Activated T-cell treated with anti-CD3 and anti-CD28 coated beads for 4 hours (primary cell): ENCODE results near the gene ARID1B.
A peak's percentile ranks its signal among the peaks of the same experiment; 100 is the strongest.

Source experiments
- DNase-seq: peaks from one replicate; pipeline ENCODE4 v3.0.0-alpha.2; 2020

ARID1B gene

DNA sequence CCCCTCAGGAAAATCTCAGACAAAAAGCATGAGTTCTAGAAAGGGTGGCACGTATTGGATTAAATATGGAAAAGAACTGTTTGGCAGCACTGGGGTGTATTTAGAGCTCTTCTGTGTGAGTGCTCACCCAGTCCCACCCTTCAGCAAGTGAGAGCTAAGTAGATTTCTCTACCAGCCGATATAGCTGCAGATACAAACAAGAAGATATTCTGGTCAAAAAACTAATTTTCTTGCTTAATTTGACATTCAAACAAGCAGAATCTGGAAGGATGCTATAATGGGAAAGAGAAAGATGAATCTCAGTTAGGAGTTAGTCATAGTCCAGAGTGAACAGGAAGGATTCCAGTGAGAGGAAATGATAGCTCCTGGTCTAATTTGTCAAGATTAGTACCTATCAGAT is 314.1 kb downstream of the ARID1B start:
- no peak for DNase-seq

DNA sequence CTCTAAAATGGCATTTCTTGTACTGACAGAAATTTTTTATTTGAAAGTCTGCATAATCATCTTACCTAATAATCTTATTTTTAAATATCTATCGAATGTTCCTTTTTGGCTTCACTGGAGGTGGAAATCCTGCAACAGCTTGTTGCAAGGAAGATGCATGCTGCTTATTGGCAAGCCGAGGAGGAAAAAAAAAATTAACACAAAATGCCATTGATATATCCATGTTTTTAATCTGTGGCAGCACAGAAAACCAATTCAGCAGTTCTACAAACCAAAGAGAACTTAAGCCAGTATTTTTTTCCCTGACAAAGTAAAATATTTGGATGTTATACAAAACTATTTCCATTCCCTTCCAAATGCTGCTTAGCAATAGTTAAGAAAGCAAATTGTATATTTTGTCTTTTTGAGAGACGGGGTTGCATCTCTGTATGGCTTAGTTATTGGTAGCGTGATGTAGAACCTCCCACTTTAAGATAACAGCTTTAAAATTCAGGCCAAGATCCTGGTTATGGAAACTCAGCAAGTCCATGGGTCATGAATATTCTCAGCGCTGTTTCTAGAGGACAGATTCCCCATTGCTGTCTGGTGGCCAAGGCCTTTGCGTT is 314.8 kb downstream of the ARID1B start:
- no peak for DNase-seq

DNA sequence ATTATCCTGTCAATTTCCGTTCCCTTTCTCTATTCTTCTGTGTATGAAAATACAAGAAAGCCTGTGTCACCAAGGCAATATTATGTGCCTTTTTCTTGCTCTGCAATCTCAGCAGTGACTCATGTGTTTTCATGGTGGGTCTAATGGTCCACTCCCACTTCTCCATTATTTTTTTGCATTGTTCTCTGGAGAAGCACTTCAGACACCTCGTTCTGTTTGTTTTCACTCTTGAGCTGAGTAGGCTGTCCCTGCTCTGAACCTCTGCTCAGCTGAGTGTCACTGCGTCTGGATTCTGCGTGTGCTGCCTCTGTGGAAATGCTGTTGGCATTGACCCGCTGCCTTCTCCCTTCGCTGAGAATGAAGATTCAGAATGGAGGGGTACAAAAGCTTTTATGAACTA is 315.6 kb downstream of the ARID1B start:
- DNase-seq: no peak

DNA sequence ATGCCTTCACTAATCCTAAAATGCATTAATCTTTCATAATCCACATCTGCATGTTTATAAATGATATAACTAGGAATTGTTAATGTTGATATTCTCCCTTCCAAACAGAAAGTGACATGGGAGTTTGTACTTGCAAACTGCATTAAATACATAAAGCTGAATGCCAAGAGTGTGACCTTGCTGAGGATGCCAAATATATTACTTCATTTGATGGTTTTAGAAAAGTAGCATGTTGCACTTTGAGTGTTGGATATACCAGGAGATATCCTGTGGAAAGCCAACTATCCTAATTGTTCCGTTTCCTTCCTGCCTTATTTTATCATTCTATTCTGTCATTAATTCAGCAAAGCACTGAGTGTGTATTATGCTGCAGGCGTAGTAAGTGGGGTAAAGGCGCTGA is 316.4 kb downstream of the ARID1B start:
- no peak for DNase-seq

DNA sequence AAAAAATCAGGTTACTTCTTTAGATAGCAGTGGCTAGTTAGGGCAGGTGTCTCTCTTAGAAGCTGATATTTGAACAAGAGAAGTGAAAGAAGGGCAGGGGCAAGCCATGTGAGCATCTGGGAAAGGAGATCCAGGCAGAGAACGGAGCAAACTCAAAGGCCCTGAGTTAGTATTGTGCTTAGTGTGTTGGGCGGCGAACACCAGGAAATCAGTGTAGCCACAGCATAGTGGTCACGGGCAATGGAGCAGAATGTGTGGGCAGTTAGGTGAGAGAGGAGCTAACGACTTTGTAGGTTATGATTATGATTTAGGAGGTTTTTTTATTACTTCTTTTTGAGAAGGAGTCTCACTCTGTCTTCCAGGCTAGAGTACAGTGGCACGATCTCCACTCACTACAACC is 316.9 kb downstream of the ARID1B start:
- no peak for DNase-seq

DNA sequence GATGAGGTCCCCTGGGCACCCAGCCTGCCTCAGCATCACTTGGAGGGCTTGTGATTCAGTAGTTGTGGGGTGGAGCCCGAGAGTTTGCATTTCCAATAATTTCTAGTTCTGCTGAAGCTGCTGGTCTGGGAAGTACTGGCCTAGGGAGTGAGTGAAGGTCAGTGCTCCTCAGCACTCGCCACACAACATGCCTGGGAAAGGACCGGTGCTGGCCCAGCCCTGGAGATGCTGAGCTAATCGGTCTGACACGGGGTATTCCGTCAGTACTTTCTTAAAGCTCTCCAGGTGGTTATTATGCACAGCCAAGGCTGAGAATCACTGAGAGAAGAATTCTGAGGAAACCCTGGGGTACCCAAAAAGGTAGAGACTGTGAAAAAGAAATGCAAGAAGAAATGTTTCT is 317.9 kb downstream of the ARID1B start:
- no peak for DNase-seq

DNA sequence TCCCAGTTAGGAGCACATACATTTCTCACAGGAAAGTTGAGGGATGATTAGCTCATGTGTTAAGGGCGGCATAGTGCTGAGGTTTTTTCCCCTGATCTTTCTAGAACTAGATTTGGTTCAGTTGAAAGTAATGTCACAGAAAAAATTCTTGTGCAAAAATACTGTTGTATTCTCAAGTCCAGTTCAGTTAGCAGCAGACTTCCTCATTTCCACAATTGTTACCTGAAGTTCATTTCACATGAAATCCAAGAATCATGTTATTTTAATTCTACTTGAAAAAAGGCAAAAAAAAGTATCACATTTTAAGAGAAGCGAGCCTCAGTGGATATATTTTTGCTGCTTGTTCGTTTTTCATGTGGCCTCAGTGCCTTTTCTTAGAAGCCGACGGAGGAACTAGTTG is 318.4 kb downstream of the ARID1B start:
- DNase-seq: no peak

DNA sequence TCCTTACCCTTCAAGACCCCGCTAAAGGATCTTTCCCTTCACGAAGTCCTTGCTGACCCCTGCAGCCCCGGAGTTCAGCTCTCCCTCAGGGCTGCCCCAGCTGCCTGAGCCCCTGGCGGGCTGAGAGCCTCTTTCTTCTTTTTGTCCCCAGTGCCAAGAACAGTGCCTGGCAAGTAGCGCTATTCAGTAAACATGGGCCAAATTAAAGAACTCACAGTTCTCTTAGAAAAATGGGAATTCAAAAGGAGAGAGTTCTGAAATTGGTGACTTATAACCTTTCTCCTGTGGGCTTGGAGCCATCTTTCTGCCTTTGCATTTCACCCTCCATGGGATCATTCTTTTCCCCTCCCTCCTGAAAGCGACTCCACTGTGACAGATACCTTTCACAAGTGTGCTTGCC is 318.9 kb downstream of the ARID1B start:
- no peak for DNase-seq

DNA sequence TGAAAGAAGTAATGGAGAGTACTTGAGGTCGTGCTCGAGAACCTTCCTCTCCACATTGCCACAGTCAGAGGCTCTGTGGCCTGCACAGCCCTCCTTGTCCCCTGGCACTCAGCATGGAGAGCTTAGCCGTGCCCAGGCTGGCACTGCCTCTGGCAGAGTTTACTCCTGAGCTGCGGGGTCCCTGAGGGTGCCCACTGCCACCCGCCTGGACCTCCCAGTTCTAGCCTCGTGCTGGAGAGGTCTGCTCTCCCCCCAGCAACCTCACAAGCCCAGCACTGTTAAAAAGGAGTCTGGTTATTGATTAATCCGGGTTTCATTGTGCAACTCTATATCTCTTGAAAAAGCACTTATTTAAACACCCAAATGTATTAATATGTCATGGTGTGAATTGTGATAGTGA is 319.3 kb downstream of the ARID1B start:
- no peak for DNase-seq

DNA sequence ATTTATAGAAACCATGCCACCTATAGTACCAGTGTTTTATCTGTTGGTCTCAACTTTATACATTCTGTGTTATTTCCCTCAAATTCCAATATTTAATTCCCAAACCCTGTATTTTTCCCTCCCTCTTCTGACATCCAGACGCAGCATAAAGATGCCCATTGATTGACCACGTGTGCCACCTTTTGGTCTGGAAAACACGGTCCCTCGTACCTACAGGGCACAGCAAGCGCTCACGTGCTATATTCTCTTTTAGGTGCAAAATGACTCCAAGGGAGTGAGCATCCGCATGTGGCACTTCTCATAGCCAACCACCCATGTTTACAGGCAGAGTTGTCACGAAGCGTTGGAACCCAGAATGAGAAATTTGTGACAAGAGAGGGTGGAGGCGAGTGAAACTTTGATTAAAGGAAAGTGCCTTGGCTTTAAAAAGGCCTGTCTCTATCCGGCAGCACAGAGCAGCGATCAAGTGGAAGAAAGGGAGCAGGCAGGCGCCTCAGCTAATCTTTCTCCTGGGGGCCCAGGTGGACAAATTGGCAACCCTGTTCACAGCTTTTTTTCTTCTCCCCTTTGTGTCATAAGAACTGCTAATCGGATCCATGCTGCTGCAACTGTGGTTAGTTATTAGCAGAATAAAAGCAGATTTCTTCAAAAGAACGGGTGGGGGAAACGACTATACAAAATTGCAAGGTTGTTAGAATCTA is 320.2 kb downstream of the ARID1B start:
- DNase-seq: no peak

DNA sequence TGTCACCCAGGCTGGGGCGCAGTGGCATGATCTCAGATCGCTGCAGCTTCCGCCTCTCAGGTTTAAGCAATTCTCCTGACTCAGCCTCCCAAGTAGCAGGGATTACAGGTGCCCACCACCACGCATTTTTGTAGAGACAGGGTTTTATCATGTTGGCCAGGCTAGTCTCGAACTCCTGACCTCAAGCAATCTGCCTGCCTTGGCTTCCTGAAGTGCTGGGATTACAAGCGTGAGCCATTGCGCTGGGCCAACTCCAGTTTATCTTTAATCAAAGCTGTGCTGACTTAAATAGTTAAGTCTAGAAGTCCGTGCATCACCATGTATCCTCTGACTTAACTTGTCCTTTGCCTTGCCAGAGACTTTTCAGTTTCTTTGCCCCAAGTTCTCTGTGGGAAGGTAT is 321.8 kb downstream of the ARID1B start:
- no peak for DNase-seq

DNA sequence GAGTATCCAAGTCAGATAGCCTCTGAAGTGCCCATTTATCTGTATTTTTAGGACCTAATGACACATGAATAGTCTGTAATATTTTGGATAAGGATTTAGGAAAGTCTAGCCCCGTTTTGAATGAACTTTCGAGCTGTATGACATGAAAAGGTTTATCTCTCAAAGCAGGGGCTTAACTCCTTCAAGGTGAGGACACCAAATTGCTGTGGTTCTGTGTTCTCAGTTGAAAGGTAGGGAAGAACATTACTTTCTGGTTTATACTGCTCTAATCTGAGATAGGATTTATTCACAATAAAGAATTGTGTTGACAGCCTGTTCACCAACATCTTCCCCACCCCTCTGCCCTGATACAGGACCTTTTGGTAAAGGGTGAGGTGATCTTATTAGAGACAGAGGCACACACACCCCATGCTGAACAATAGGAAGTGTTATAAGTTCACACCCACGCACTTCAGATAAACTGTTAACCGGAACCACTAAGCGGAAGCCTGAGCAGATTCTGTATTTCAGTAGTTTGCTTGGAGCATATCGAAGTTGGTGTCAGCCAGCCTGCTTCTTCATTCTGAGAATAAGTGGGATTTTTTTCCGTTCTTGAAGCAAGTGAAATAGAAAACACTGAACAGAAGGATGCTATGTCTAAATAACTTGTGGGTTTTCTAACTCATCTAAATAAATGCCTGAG is 322.9 kb downstream of the ARID1B start:
- peak; percentile 47 for DNase-seq

DNA sequence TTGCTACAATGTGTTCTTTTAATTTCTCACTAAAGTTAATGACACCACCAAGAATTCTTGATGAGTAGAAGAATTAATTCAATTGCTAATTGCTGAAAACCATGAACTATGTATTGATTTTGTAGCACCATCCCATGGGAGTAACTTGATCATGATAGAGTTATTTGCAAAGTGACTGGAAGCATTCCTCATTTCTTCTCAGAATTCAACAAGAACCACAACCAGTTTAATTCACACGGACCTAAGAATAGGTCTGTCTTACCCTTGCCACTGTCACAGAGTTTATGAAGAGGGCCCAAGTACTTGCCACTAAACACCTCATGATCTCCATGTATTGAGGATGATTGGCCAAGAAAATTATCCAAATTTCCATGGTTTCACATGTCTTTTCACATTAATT is 324.0 kb downstream of the ARID1B start:
- DNase-seq: no peak

DNA sequence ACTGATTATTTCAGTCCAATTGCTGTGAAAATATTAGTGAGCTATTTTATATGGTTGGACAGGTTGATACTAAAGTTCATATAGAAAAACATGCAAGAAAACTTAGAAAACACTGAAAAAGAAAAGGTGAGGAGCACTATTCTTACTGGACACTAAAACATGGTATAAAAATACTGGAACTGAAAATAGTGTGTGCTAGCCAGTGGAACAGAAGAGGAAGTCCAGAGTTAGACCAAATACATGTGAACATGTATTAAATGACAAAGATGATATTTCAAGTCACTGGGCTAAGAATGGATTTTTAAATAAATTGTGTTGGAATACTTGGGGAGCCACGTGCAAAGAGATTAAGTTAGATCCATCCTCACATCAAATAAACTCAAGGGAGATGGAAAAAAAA is 327.6 kb downstream of the ARID1B start:
- DNase-seq: no peak

DNA sequence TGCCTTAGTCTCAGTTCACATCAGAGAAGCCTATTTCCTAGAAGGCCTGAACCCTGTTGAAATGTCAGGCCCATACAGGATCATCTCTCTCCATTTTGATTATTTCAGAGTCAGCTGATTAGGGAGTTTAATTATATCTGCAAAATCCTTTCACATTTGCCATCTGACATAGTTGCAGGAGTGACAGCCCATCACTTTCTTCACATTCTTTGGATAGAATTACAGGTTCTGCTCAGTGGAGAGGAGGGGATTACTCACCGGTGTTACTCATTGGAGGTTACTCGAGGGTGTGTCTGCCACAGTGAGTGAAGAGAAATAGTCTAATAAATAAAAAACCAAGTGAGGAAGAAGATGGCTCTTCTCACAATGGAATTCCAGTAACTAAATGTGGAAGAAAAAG is 329.3 kb downstream of the ARID1B start:
- DNase-seq: no peak

DNA sequence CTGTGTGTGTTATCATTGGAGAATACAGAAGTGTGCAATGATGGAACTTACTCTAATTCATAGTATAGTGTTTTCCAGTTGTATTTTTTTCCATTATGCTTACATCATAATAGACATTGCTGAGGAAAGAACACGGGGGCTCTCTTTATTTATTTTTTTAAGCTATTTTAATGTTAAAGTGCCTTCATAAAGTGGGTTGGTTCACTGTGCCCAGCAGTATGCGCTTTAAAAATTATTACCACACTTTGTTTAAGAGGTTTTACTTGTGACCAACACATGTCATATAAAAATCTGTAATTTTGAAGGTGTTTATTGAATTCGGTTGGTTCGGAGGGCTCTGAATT is 330.4 kb downstream of the ARID1B start:
- no peak for DNase-seq

DNA sequence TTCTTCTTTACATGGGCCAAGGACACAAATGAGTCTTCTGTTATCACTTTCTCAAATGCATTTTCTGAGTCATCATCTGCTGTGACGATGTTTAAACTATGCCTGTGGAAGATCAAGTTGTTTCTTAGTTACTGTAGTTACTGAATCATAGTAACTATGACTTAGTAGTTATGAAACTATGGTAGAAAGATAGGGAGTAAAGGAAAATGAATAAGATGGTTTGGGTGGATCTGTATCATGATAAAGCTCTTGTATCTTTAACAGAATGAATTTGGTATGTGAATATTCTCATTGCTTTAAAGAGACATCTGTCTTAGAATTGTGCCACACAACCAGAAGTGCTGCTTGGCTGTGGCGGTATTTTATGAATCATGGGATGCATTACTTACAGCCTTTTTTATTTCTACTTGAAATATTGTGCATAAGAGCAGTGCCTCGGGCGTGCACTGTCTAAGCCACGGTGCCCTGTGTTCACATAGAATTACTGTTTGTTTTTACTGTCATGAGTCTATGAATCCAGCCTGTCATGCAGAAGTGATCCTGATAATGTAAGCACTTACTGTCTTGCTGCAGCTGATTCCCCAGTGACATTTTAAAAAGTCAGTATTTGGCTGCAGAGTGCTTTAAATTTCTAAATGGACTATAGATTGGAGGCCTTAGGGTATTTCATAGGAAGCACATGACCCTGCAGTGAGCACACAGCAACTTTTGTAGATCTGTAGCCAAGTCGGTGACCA is 330.9 kb downstream of the ARID1B start:
- DNase-seq: no peak

DNA sequence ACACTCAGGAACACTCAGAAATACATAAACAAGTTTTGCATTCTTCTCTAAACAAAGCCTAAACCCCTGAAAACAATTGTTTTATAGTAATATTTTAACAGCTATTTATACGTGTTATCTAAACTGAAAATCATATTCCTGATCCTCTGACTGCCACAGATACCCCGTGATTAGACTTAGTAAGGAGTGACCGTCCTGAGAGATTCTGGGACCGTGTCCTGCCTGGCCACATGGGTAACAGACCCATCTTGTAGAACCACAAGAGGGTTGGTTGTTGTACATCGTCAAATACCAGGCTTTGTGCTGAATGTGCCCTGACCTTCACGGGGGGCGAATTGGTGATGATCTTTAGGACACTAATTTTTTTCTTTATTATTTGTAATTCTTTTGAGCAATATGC is 331.7 kb downstream of the ARID1B start:
- DNase-seq: no peak

DNA sequence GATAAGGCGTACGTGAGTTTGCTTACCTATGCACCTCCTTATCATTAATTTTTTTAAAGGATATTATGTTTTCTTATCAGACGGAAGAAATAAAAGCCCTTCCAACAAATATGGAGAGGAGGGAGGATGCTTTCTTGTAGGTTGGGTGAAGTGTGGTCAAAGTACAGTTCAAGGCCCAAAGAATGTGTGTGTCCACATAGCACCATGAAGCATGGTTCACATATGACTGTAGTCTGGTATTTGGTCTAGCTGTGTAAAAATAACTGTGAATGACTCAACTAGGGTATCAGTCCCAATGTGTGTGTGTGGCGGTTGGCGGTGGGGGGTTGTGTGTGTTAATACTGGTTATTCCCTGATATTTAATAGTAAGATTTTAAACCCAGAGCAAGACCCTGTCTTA is 333.4 kb downstream of the ARID1B start:
- no peak for DNase-seq

DNA sequence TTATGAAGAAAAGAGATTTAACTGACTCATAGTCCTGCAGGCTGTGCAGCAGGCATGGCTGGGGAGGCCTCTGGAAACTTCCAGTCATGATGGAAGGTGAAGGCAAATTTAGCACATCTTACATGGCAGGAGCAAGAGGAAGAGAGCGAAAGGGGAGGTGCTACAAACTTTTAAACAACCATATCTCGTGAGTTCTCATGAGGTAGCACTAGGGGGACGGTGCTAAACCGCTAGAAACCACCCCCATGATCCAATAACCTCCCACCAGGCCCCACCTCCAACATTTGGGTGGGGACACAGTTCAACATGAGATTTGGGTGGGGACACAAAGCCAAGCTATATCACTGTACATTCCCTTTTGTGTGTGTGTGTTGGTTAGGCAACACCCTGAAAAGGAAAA is 336.2 kb downstream of the ARID1B start:
- DNase-seq: no peak

DNA sequence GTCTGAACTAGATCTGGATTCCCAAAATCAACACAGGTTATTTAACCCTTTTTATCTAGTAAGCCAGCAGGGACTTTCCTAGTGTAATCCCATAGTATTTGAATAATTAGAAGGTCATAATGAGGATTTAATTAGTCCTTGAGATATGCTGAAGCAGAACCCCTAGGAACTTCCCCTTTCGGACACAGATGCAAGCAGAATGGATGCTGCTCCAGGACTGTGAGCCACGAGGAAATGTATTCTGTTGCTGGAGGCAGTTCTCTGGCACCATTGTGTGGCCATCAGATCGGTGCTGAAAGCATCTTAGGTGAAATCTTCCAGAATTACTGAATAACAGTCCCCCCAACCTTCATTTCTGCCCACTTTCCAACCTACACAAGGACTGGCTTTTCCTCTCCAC is 339.2 kb downstream of the ARID1B start:
- no peak for DNase-seq

DNA sequence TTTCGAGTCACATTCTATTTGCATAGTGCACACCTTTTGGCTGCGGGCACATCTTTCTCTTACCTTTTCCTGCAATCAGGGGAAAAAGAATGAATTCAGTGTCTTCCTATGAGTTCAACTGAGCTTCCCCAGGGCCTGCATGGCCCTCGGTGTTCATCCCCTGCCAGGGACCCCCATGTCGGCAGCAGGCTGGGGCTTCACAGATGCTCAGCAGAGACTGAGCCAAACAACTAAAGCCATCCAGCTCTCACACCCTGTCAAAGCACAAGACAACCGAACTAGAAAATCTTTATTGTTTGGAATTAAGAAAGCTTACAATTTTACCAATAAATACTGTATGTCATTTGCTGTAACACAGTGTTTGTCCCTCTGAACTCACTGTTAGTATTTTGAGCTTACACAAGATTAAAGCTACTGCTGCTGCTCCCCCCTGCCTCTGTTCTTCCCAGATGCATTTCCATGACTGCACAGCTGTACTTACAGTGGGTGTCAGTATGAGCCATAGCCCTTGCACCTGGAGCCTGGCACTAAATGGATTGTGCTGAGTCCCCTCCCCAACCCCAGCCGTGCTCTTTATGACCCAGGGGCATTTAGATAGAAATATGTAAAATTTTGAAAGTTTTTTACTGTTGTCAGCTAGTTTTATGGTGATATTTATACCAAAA is 340.4 kb downstream of the ARID1B start:
- no peak for DNase-seq

DNA sequence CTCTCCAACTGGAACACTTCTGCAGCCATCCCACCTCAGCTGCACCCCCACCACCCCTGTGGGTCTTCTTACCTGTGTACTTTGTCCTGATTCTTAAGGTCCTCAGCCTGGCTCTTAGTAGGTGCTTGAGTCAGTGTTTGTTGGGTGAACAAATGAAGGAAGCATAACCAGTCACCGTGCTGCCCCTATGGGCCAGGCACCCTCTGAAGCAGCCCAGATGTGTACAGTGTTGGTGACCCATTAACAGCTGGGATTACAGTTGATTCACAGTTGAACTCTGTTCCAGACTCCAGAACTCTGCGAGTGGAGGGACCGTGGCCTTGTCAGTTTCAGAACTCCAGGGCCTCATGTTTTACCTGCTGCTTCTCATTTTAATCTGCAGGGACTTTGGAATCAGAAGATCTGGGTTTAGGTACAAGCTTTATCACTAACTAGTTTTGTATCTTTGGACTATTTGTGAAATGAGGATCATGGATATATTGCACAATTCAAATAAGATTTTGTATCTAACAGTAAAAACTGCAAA is 342.4 kb downstream of the ARID1B start:
- no peak for DNase-seq
